ENCODE data around the gene VGF.
A peak's percentile ranks its signal among the peaks of the same experiment; 100 is the strongest.
"Not testable (repeated sequence)": the region's sequence is repeated elsewhere in the genome, so short reads cannot be mapped to it uniquely, and the experiment has no call there.

The VGF gene

GRCh38 chr7:101134399-101134980, 30.9 kb downstream of the VGF start:
- peak; percentile 22 for DNase-seq

GRCh38 chr7:101133621-101134398, 31.6 kb downstream of the VGF start:
- DNase-seq: no peak

GRCh38 chr7:101132626-101133600, 32.5 kb downstream of the VGF start:
- not testable (repeated sequence) for DNase-seq

- no peak for DNase-seq
These were observed 35.7 kb downstream of the VGF start for GRCh38 chr7:101129603-101130117.

GRCh38 chr7:101128040-101128834, 37.1 kb downstream of the VGF start:
- DNase-seq: no peak

- DNase-seq: no peak
These were observed 37.8 kb downstream of the VGF start for GRCh38 chr7:101127460-101128039.

GRCh38 chr7:101126651-101127459, 38.5 kb downstream of the VGF start, which contains the start of gene SERPINE1:
TSS of gene SERPINE1 (plus strand) at chr7:101127104. CDS start at chr7:101128394, 1,290 bp downstream.
- peak; percentile 33 for DNase-seq

- no peak for DNase-seq
These were observed 39.2 kb downstream of the VGF start for GRCh38 chr7:101125989-101126650.

- no peak for DNase-seq
These were observed 40.9 kb downstream of the VGF start for GRCh38 chr7:101124376-101125056.

- no peak for DNase-seq
These were observed 41.7 kb downstream of the VGF start for GRCh38 chr7:101123703-101124068.

GRCh38 chr7:101122933-101123702, 42.3 kb downstream of the VGF start:
- DNase-seq: no peak

GRCh38 chr7:101121991-101122932, 43.1 kb downstream of the VGF start:
- no peak for DNase-seq

- DNase-seq: not testable (repeated sequence)
These were observed 43.8 kb downstream of the VGF start for GRCh38 chr7:101121631-101121990.

- no peak for DNase-seq
These were observed 45.1 kb downstream of the VGF start for GRCh38 chr7:101120315-101120714.

GRCh38 chr7:101119876-101120275, 45.5 kb downstream of the VGF start:
- no peak for DNase-seq

GRCh38 chr7:101118856-101119255, 46.5 kb downstream of the VGF start:
- no peak for DNase-seq

GRCh38 chr7:101116898-101117297, 48.5 kb downstream of the VGF start:
- no peak for DNase-seq

- DNase-seq: no peak
These were observed 50.2 kb downstream of the VGF start for GRCh38 chr7:101115215-101115614.

Data from COR-L47 (cell line).